ENCODE results near the gene GLI1.
A peak's percentile ranks its signal among the peaks of the same experiment; 100 is the strongest.

Gene GLI1

GRCh38 chr12:57430112-57430930, 29.3 kb upstream of the GLI1 start:
- no peak for TF ChIP-seq EZH2phosphoT487 (conservative IDR thresholded peaks at IDR 0.05; ENCODE audit: low read length)
- TF ChIP-seq CTCF (IDR thresholded peaks at IDR 0.05; ENCODE audit: insufficient read depth, low read length, poor library complexity, severe bottlenecking), result no peak
- peak overlapping the region; percentile 98 for H3K4me2 ChIP-seq (ENCODE audit: low read depth, low read length, poor library complexity, severe bottlenecking)
- H3K27me3 ChIP-seq (ENCODE audit: low read length), result no peaks in the 10 kb centered on the region
- no peaks in the 10 kb centered on the region for H4K20me1 ChIP-seq (ENCODE audit: low read depth, low read length)
- H3K9me3 ChIP-seq (ENCODE audit: insufficient read depth, low read length), result no peaks in the 10 kb centered on the region
- H3K9ac ChIP-seq (ENCODE audit: low read length), result peak overlapping the region; percentile 72
- no peaks in the 10 kb centered on the region for H3K36me3 ChIP-seq (ENCODE audit: low read length)
- no peak overlapping the region for H2AFZ ChIP-seq (ENCODE audit: low read depth, low read length, severe bottlenecking)
- H3K4me3 ChIP-seq (ENCODE audit: insufficient read depth, low read length, poor library complexity, severe bottlenecking), result peak overlapping the region; percentile 65
- no peaks in the 10 kb centered on the region for H3K9me2 ChIP-seq (replicated peaks; ENCODE audit: insufficient read depth, low read length)
- peaks cover 33% of the 10 kb centered on the region for H3K79me2 ChIP-seq (ENCODE audit: insufficient read depth, low read length)
- peaks cover 13% of the 10 kb centered on the region for H3F3A ChIP-seq (ENCODE audit: insufficient read depth)
- peak overlapping the region; percentile 64 for H3K27ac ChIP-seq (ENCODE audit: low read depth, low read length)

GRCh38 chr12:57430931-57431566, 28.5 kb upstream of the GLI1 start, which contains the start of gene R3HDM2:
Gene R3HDM2, minus strand, starts transcription at chr12:57431043. Its CDS starts 120,615 bp downstream, at chr12:57310428.
- H3K9ac ChIP-seq (ENCODE audit: low read length), result peak within 1 kb of the TSS; percentile 72
- H3F3A ChIP-seq (ENCODE audit: insufficient read depth), result peaks cover 13% of the 10 kb centered on the region
- H3K4me3 ChIP-seq (ENCODE audit: insufficient read depth, low read length, poor library complexity, severe bottlenecking), result peak within 1 kb of the TSS; percentile 65
- peak within 1 kb of the TSS; percentile 64 for H3K27ac ChIP-seq (ENCODE audit: low read depth, low read length)
- peak within 1 kb of the TSS; percentile 98 for H3K4me2 ChIP-seq (ENCODE audit: low read depth, low read length, poor library complexity, severe bottlenecking)
- peak within 1 kb of the TSS; percentile 67 for H2AFZ ChIP-seq (ENCODE audit: low read depth, low read length, severe bottlenecking)
- H3K9me2 ChIP-seq (replicated peaks; ENCODE audit: insufficient read depth, low read length), result no peaks in the 10 kb centered on the region
- no peaks in the 10 kb centered on the region for H3K36me3 ChIP-seq (ENCODE audit: low read length)
- TF ChIP-seq EZH2phosphoT487 (conservative IDR thresholded peaks at IDR 0.05; ENCODE audit: low read length) (no peak), CTCF (IDR thresholded peaks at IDR 0.05; ENCODE audit: insufficient read depth, low read length, poor library complexity, severe bottlenecking) (no peak)
- no peaks in the 10 kb centered on the region for H4K20me1 ChIP-seq (ENCODE audit: low read depth, low read length)
- H3K9me3 ChIP-seq (ENCODE audit: insufficient read depth, low read length), result no peaks in the 10 kb centered on the region
- peaks cover 26% of the 10 kb centered on the region for H3K79me2 ChIP-seq (ENCODE audit: insufficient read depth, low read length)
- no peaks in the 10 kb centered on the region for H3K27me3 ChIP-seq (ENCODE audit: low read length)

GRCh38 chr12:57431654-57432188, 27.9 kb upstream of the GLI1 start:
- Histone ChIP-seq H3K79me2 (ENCODE audit: insufficient read depth, low read length) (peaks cover 19% of the 10 kb centered on the region), H3K4me2 (ENCODE audit: low read depth, low read length, poor library complexity, severe bottlenecking) (peak overlapping the region; percentile 98), H3K36me3 (ENCODE audit: low read length) (no peaks in the 10 kb centered on the region), H3K27me3 (ENCODE audit: low read length) (no peaks in the 10 kb centered on the region), H3K9ac (ENCODE audit: low read length) (peak overlapping the region; percentile 72), H2AFZ (ENCODE audit: low read depth, low read length, severe bottlenecking) (peak overlapping the region; percentile 67), H3F3A (ENCODE audit: insufficient read depth) (peaks cover 13% of the 10 kb centered on the region), H3K4me3 (ENCODE audit: insufficient read depth, low read length, poor library complexity, severe bottlenecking) (peak overlapping the region; percentile 65), H3K9me2 (replicated peaks; ENCODE audit: insufficient read depth, low read length) (no peaks in the 10 kb centered on the region), H3K9me3 (ENCODE audit: insufficient read depth, low read length) (no peaks in the 10 kb centered on the region), H4K20me1 (ENCODE audit: low read depth, low read length) (no peaks in the 10 kb centered on the region), H3K27ac (ENCODE audit: low read depth, low read length) (peak overlapping the region; percentile 64; the same call in 1 of the 2 replicates)
- TF ChIP-seq EZH2phosphoT487 (conservative IDR thresholded peaks at IDR 0.05; ENCODE audit: low read length) (no peak), CTCF (IDR thresholded peaks at IDR 0.05; ENCODE audit: insufficient read depth, low read length, poor library complexity, severe bottlenecking) (no peak)
